WTC11 (cell line): ENCODE results near the gene PPP1R36. TPM values are rescaled to one million over a fixed set of nuclear protein-coding genes. Genes with fewer than 3 reads are reported as not detected.
A peak's percentile ranks its signal among the peaks of the same experiment; 100 is the strongest.

Experiments used
- ATAC-seq: fragments of 200-7000 bp; cut with Tn5 transposase; 2 replicates; pipeline ENCODE4 v1.10.0; 2021; ENCODE audit warnings: mild to moderate bottlenecking, moderate library complexity
- CTCF ChIA-PET: fragments of 300-600 bp; sonication (Branson Sonifier 250); formaldehyde crosslinking; loops from one replicate; lab custom pipeline; 2021; ENCODE audit warnings: antibody characterized with exemption; lab: Charles Lee
- POLR2A ChIA-PET: fragments of 350-600 bp; sonication (Branson Sonifier 250); formaldehyde crosslinking; loops from one replicate; lab custom pipeline; 2021; ENCODE audit warnings: antibody characterized with exemption; lab: Charles Lee
- DNase-seq: peaks from one replicate; pipeline ENCODE4 v3.0.0; 2021; ENCODE audit warnings: low spot score
- H3K27ac Mint-ChIP-seq: 2 replicates; pipeline ENCODE4 v1.8.0; 2021; ENCODE audit warnings: mixed read lengths
- H3K27me3 Mint-ChIP-seq: 2 replicates; pipeline ENCODE4 v1.8.0; 2021; ENCODE audit warnings: low read depth, mild to moderate bottlenecking, moderate library complexity, mixed read lengths
- H3K36me3 Mint-ChIP-seq: 2 replicates; pipeline ENCODE4 v1.8.0; 2021; ENCODE audit warnings: mixed read lengths
- H3K4me1 Mint-ChIP-seq: 2 replicates; pipeline ENCODE4 v1.8.0; 2022; ENCODE audit warnings: mixed read lengths
- H3K4me3 Mint-ChIP-seq: 2 replicates; pipeline ENCODE4 v1.8.0; 2021; ENCODE audit warnings: mild to moderate bottlenecking, moderate library complexity, mixed read lengths
- H3K9me3 Mint-ChIP-seq: 2 replicates; pipeline ENCODE4 v1.8.0; 2021; ENCODE audit warnings: mixed read lengths
- EMX1 ChIP-seq: fragments of 250-450 bp; sonication (Bioruptor Pico); IDR thresholded peaks from 2 replicates; pipeline ENCODE4 v1.8.0; 2021; ENCODE audit warnings: mild to moderate bottlenecking
- ETV6 ChIP-seq: sonication (generic); formaldehyde crosslinking; IDR thresholded peaks from 2 replicates; pipeline ENCODE4 v1.8.1; 2022; ENCODE audit warnings: mild to moderate bottlenecking, missing genetic modification reagents
- FOXK1 ChIP-seq: sonication (generic); formaldehyde crosslinking; IDR thresholded peaks from 2 replicates; pipeline ENCODE4 v1.8.0; 2022; ENCODE audit warnings: mild to moderate bottlenecking, moderate library complexity, missing genetic modification reagents
- FOXP1 ChIP-seq: sonication (generic); formaldehyde crosslinking; IDR thresholded peaks from 2 replicates; pipeline ENCODE4 v1.8.0; 2022; ENCODE audit warnings: missing genetic modification reagents, mild to moderate bottlenecking, moderate library complexity, borderline replicate concordance
- IRF2 ChIP-seq: sonication (generic); formaldehyde crosslinking; IDR thresholded peaks from 2 replicates; pipeline ENCODE4 v1.8.0; 2022; ENCODE audit warnings: low read depth, missing genetic modification reagents, borderline replicate concordance
- MXD4 ChIP-seq: fragments of 250-450 bp; sonication (Bioruptor Pico); IDR thresholded peaks from 2 replicates; pipeline ENCODE4 v1.8.0; 2021; ENCODE audit warnings: mild to moderate bottlenecking, moderate library complexity, borderline replicate concordance
- NFE2L1 ChIP-seq: sonication (generic); formaldehyde crosslinking; IDR thresholded peaks from 2 replicates; pipeline ENCODE4 v1.8.1; 2023; ENCODE audit warnings: missing genetic modification reagents
- NR1H2 ChIP-seq: sonication (generic); formaldehyde crosslinking; IDR thresholded peaks from 2 replicates; pipeline ENCODE4 v1.9.0; 2021; ENCODE audit warnings: mild to moderate bottlenecking, moderate library complexity, missing genetic modification reagents
- NR3C1 ChIP-seq: sonication (generic); formaldehyde crosslinking; conservative IDR thresholded peaks from 2 replicates; pipeline ENCODE4 v1.8.1; 2023; ENCODE audit warnings: low read depth, mild to moderate bottlenecking, missing genetic modification reagents
- OVOL2 ChIP-seq: fragments of 250-450 bp; sonication (Bioruptor Pico); IDR thresholded peaks from 2 replicates; pipeline ENCODE4 v1.9.0; 2021; ENCODE audit warnings: mild to moderate bottlenecking, borderline replicate concordance
- SMAD4 ChIP-seq: sonication (generic); formaldehyde crosslinking; IDR thresholded peaks from 2 replicates; pipeline ENCODE4 v1.8.0; 2022; ENCODE audit warnings: mild to moderate bottlenecking, missing genetic modification reagents
- SP1 ChIP-seq: sonication (generic); formaldehyde crosslinking; conservative IDR thresholded peaks from 2 replicates; pipeline ENCODE4 v1.8.1; 2022; ENCODE audit warnings: missing genetic modification reagents
- TP53 ChIP-seq: sonication (generic); formaldehyde crosslinking; IDR thresholded peaks from 2 replicates; pipeline ENCODE4 v1.8.1; 2023; ENCODE audit warnings: mild to moderate bottlenecking, missing genetic modification reagents
- ZBTB21 ChIP-seq: sonication (generic); formaldehyde crosslinking; IDR thresholded peaks from 2 replicates; pipeline ENCODE4 v1.8.1; 2023; ENCODE audit warnings: mild to moderate bottlenecking, missing genetic modification reagents, borderline replicate concordance
- ZNF232 ChIP-seq: sonication (generic); formaldehyde crosslinking; IDR thresholded peaks from 2 replicates; pipeline ENCODE4 v1.8.0; 2022; ENCODE audit warnings: mild to moderate bottlenecking, missing genetic modification reagents
- ZNF317 ChIP-seq: sonication (generic); formaldehyde crosslinking; IDR thresholded peaks from 2 replicates; pipeline ENCODE4 v1.8.1; 2023; ENCODE audit warnings: low read depth, mild to moderate bottlenecking, moderate library complexity, missing genetic modification reagents, borderline replicate concordance
- ZNF416 ChIP-seq: fragments of 250-450 bp; sonication (Bioruptor Pico); IDR thresholded peaks from 2 replicates; pipeline ENCODE4 v1.9.0; 2021; ENCODE audit warnings: mild to moderate bottlenecking, inconsistent platforms
- total RNA-seq: library from RNA; stranded (reverse); gene quantifications from 3 replicates; pipeline ENCODE4 v1.2.3, GENCODE V29; 2021
- TF ChIP-seq, protein P1 (sequence below): sonication (generic); formaldehyde crosslinking; IDR thresholded peaks from 2 replicates; pipeline ENCODE4 v1.8.0; 2023; ENCODE audit warnings: missing genetic modification reagents
- TF ChIP-seq, protein P2 (sequence below): sonication (generic); formaldehyde crosslinking; IDR thresholded peaks from 2 replicates; pipeline ENCODE4 v1.8.0; 2023; ENCODE audit warnings: missing genetic modification reagents, mild to moderate bottlenecking, borderline replicate concordance
- TF ChIP-seq, protein P3 (sequence below): sonication (generic); formaldehyde crosslinking; IDR thresholded peaks from 2 replicates; pipeline ENCODE4 v1.8.1; 2023; ENCODE audit warnings: mild to moderate bottlenecking, missing genetic modification reagents, borderline replicate concordance
- TF ChIP-seq, protein P4 (sequence below): fragments of 200-600 bp; IDR thresholded peaks from 2 replicates; pipeline ENCODE4 v1.8.0; 2022; ENCODE audit warnings: antibody characterized with exemption

Gene PPP1R36
- total RNA-seq, 1 experiment from 2014 or later: 0.70 TPM

DNA sequence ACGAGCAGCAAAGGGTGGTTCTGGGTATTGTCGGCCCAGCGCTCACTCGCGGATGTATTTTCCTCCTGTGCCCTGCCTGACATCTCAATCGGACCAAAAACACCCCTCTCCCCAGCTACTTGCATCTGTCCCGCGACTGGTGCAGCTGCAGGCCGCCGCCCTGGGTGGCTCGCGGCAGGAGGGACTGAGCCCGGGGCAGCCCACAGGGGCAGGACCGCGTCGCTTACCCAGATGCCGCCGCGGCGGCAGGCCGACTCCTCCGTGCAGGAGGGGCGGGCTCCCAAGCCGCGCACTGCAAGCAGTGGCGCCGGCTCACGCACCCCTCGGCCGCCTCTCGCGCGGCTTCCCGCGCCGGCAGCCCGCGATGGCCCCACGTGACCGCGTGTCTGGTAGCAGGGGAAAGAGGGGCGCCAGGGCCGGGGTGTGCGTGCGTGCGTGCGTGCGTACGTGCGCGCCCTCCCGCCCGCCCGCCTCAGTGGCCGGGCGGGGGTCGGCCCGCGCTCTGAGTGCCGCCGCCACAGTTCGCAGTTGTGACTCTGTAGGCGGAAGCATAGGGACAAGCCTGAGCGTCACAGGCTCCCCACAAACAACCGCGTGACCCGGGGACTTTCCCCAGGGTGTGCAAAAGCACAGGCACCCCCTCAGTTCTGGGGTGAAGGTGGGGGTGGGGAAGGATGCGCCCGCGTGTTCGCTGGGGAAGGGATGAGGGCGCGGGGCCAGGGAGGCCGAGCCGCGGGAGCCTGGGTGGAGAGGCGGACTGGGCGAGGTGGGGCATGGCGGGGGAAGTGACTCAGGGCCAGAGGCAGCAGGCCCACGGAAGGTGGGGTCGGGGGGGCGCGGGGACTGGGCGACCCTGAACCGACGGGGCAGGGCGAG lies 46.1 kb upstream of the PPP1R36 start, which contains the start of gene ZBTB25 (continued):
- TF ChIP-seq FOXK1: no peak
- TF ChIP-seq OVOL2 (CRISPR knock-in tag): no peak
- peak; percentile 87; the same call in 1 of the 2 replicates for TF ChIP-seq NR3C1 (CRISPR knock-in tag)
- TF ChIP-seq ETV6 (CRISPR knock-in tag): peak; percentile 30; the same call in 1 of the 2 replicates
- 0 out of 2 replicates have a peak, but pooled peaks have one; percentile 73 for TF ChIP-seq ZBTB21 (CRISPR knock-in tag)
- TF ChIP-seq NFE2L1 (CRISPR knock-in tag): 0 out of 2 replicates have a peak, but pooled peaks have one; percentile 36
- TF ChIP-seq MXD4 (CRISPR knock-in tag): no peak
- TF ChIP-seq, protein P1, sequence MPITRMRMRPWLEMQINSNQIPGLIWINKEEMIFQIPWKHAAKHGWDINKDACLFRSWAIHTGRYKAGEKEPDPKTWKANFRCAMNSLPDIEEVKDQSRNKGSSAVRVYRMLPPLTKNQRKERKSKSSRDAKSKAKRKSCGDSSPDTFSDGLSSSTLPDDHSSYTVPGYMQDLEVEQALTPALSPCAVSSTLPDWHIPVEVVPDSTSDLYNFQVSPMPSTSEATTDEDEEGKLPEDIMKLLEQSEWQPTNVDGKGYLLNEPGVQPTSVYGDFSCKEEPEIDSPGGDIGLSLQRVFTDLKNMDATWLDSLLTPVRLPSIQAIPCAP: no peak
- TF ChIP-seq ZNF317: no peak
- TF ChIP-seq, protein P2, sequence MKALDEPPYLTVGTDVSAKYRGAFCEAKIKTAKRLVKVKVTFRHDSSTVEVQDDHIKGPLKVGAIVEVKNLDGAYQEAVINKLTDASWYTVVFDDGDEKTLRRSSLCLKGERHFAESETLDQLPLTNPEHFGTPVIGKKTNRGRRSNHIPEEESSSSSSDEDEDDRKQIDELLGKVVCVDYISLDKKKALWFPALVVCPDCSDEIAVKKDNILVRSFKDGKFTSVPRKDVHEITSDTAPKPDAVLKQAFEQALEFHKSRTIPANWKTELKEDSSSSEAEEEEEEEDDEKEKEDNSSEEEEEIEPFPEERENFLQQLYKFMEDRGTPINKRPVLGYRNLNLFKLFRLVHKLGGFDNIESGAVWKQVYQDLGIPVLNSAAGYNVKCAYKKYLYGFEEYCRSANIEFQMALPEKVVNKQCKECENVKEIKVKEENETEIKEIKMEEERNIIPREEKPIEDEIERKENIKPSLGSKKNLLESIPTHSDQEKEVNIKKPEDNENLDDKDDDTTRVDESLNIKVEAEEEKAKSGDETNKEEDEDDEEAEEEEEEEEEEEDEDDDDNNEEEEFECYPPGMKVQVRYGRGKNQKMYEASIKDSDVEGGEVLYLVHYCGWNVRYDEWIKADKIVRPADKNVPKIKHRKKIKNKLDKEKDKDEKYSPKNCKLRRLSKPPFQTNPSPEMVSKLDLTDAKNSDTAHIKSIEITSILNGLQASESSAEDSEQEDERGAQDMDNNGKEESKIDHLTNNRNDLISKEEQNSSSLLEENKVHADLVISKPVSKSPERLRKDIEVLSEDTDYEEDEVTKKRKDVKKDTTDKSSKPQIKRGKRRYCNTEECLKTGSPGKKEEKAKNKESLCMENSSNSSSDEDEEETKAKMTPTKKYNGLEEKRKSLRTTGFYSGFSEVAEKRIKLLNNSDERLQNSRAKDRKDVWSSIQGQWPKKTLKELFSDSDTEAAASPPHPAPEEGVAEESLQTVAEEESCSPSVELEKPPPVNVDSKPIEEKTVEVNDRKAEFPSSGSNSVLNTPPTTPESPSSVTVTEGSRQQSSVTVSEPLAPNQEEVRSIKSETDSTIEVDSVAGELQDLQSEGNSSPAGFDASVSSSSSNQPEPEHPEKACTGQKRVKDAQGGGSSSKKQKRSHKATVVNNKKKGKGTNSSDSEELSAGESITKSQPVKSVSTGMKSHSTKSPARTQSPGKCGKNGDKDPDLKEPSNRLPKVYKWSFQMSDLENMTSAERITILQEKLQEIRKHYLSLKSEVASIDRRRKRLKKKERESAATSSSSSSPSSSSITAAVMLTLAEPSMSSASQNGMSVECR (CRISPR knock-in tag): 0 out of 2 replicates have a peak, but pooled peaks have one; percentile 7
- no peak for TF ChIP-seq ZNF416 (CRISPR knock-in tag)
- TF ChIP-seq TP53 (CRISPR knock-in tag): no peak; the same call in 1 of the 2 replicates
- TF ChIP-seq FOXP1 (CRISPR knock-in tag): peak; percentile 77
- peak; percentile 64; the same call in 1 of the 2 replicates for TF ChIP-seq SMAD4 (CRISPR knock-in tag)

DNA sequence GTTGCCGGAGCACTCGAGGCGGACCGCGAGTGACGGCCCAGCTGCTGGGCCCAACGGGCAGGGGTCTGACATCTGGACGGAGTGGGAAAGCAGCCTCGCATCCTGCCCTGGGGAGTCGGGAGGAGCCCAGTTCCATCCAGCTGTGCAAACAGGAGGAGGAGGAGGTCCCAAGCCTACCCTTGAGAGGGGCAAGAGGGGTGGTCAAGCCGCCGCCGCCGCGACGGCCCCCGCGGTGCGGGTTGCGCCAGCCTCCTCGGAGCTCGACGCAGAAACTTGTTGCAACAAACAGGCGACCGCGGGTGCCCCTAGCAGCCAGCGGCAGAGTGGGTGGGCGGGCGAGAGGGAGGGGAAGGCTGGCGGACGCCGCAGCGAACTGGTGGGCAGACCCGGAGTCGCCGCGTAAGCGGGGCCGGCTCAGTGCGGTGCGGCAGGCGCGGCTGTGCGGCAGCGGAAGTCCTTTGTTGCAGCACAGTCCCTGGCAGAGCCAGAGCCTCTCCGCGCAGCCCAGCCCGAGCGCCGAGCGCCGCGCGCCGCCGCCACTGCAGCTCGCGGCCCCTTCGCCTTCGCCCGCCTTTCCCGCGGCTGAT lies 45.4 kb upstream of the PPP1R36 start, which contains the start of gene ZBTB1:
Gene ZBTB1, plus strand, starts transcription at position 461 of the 587 bp plus-strand sequence. CDS start 16,735 bp downstream, outside the sequence.
- ChIA-PET POLR2A (interaction anchor here (0.6 to 2.8 kb wide), 18 partner anchors 9 to 463 kb away, joined by 3 to 14 read pairs (median 4); partner anchors contain the start of genes HSPA2 and MTHFD1), CTCF (interaction anchor here (0.6 to 1.8 kb wide), 3 partner anchors 18 to 132 kb away, joined by 3 to 6 read pairs (median 3); partner anchors contain the start of gene HSPA2)
- Mint-ChIP-seq H3K27ac (peak within 1 kb of the TSS; percentile 99), H3K4me1 (peaks cover 57% of the 10 kb centered on the region), H3K27me3 (no peaks in the 10 kb centered on the region), H3K4me3 (peak within 1 kb of the TSS; percentile 81), H3K36me3 (no peaks in the 10 kb centered on the region; the same call in 1 of the 2 replicates), H3K9me3 (no peaks in the 10 kb centered on the region)
- ATAC-seq (peak; percentile 53), DNase-seq (peak; percentile 87)
- TF ChIP-seq, protein P3, sequence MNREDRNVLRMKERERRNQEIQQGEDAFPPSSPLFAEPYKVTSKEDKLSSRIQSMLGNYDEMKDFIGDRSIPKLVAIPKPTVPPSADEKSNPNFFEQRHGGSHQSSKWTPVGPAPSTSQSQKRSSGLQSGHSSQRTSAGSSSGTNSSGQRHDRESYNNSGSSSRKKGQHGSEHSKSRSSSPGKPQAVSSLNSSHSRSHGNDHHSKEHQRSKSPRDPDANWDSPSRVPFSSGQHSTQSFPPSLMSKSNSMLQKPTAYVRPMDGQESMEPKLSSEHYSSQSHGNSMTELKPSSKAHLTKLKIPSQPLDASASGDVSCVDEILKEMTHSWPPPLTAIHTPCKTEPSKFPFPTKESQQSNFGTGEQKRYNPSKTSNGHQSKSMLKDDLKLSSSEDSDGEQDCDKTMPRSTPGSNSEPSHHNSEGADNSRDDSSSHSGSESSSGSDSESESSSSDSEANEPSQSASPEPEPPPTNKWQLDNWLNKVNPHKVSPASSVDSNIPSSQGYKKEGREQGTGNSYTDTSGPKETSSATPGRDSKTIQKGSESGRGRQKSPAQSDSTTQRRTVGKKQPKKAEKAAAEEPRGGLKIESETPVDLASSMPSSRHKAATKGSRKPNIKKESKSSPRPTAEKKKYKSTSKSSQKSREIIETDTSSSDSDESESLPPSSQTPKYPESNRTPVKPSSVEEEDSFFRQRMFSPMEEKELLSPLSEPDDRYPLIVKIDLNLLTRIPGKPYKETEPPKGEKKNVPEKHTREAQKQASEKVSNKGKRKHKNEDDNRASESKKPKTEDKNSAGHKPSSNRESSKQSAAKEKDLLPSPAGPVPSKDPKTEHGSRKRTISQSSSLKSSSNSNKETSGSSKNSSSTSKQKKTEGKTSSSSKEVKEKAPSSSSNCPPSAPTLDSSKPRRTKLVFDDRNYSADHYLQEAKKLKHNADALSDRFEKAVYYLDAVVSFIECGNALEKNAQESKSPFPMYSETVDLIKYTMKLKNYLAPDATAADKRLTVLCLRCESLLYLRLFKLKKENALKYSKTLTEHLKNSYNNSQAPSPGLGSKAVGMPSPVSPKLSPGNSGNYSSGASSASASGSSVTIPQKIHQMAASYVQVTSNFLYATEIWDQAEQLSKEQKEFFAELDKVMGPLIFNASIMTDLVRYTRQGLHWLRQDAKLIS (CRISPR knock-in tag): no peak; the same call in 1 of the 2 replicates
- TF ChIP-seq NR1H2 (CRISPR knock-in tag) (no peak), IRF2 (CRISPR knock-in tag) (no peak), EMX1 (CRISPR knock-in tag) (peak; percentile 55; the same call in 1 of the 2 replicates), SP1 (CRISPR knock-in tag) (peak; percentile 33; the same call in 1 of the 2 replicates), ZNF232 (CRISPR knock-in tag) (0 out of 2 replicates have a peak, but pooled peaks have one; percentile 17)
- TF ChIP-seq, protein P4, sequence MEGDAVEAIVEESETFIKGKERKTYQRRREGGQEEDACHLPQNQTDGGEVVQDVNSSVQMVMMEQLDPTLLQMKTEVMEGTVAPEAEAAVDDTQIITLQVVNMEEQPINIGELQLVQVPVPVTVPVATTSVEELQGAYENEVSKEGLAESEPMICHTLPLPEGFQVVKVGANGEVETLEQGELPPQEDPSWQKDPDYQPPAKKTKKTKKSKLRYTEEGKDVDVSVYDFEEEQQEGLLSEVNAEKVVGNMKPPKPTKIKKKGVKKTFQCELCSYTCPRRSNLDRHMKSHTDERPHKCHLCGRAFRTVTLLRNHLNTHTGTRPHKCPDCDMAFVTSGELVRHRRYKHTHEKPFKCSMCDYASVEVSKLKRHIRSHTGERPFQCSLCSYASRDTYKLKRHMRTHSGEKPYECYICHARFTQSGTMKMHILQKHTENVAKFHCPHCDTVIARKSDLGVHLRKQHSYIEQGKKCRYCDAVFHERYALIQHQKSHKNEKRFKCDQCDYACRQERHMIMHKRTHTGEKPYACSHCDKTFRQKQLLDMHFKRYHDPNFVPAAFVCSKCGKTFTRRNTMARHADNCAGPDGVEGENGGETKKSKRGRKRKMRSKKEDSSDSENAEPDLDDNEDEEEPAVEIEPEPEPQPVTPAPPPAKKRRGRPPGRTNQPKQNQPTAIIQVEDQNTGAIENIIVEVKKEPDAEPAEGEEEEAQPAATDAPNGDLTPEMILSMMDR: no peak
